ENCODE data around the gene RASSF5.

The RASSF5 gene

DNA sequence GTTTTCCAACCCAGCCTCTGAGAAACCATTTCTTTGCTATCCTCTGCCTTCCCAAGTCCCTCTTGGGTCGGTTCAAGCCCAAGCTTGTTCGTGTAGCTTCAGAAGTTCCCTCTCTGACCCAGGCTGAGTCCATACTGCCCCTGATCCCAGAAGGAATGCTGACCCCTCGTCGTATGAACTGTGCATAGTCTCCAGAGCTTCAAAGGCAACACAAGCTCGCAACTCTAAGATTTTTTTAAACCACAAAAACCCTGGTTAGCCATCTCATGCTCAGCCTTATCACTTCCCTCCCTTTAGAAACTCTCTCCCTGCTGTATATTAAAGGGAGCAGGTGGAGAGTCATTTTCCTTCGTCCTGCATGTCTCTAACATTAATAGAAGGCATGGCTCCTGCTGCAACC lies 81.2 kb downstream of the RASSF5 start:
- in situ Hi-C loops (cut with HindIII; ENCODE audit: low pct_unique_long_range_greater_than_20kb, low sequenced_read_pairs): no loop called here
- DNase-seq (ENCODE audit: low read depth in 1 of 2, low spot score in 1 of 2): no peak
- no peak for TF ChIP-seq JUND (IDR thresholded peaks at IDR 0.05; ENCODE audit: low read depth)

DNA sequence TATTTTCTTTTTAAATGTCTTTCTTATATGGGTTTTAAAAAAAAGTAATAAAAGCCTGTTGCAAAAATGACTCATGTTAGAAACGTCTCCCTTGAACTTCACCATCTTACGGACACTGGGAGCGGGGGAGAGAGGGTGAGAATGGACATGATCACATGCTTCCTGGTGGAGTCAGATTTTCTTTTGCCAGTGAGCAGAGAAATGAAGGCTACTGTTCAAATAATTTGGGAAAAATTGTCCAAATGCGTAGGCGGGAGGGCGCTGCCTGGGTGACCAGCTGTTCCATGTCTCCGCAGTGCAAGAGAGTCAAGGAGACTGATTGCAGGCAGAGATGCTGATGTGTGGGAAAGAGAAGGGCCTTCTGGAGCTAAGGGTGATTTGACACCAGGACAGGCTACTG lies 81.9 kb downstream of the RASSF5 start:
- TF ChIP-seq JUND (IDR thresholded peaks at IDR 0.05; ENCODE audit: low read depth): no peak
- DNase-seq (ENCODE audit: low read depth in 1 of 2, low spot score in 1 of 2): no peak
- in situ Hi-C loops (cut with HindIII; ENCODE audit: low pct_unique_long_range_greater_than_20kb, low sequenced_read_pairs): no loop called here

DNA sequence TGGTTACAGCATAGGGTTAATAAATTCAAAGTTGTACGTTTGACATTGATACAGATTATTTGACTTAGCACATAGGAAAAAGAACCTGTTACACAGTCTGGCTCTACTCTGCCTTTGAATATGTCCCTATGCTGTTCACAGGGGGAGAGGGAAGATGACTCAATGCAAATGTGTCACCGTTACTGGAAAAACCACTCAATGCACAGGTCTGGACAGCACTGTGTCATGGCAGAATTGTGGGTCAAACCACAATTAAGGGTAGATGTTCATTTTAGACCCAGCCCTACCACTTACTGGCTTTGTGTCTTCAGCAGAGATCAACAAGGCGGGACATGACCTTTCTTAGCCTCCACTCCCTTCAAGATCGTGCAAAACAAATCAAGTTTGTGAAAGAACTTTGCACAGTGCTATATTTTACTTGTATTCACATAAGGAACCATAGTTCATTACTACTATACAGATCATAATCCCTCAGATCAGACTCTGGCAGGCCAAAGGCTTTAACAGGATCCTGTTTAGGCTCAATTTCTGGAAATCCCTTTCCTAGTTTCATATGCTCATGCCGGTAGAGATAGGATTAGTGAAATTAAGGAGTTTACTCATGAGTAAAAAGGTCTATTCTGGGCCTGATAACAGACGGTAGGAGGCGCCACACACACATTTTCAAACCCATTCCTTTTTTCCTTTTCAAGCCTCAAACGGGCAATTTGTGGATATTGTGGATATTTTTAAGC lies 82.9 kb downstream of the RASSF5 start:
- in situ Hi-C loops (cut with HindIII; ENCODE audit: low pct_unique_long_range_greater_than_20kb, low sequenced_read_pairs): no loop called here
- DNase-seq (ENCODE audit: low read depth in 1 of 2, low spot score in 1 of 2): no peak
- no peak for TF ChIP-seq JUND (IDR thresholded peaks at IDR 0.05; ENCODE audit: low read depth)

DNA sequence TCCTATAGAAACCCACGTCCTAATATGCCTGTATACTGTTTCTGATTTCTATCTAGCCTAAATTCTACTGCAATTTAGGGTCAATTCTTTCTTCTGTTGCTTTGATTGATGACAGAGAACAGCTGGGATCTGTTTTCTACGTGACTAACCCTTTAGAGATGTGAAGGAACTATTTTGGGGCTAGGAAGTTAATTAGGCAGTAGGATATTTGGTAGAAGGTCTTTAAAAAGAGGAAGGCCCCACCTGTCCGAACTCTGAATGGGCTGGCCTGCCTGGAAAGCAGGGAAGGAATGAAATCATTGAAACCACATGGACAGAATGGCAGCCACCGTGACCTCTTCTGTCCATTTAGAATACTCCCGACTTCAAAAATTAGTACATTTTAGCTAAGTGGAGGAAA lies 83.9 kb downstream of the RASSF5 start:
- in situ Hi-C loops (cut with HindIII; ENCODE audit: low pct_unique_long_range_greater_than_20kb, low sequenced_read_pairs): no loop called here
- no peak for DNase-seq (ENCODE audit: low read depth in 1 of 2, low spot score in 1 of 2)
- no peak for TF ChIP-seq JUND (IDR thresholded peaks at IDR 0.05; ENCODE audit: low read depth)

DNA sequence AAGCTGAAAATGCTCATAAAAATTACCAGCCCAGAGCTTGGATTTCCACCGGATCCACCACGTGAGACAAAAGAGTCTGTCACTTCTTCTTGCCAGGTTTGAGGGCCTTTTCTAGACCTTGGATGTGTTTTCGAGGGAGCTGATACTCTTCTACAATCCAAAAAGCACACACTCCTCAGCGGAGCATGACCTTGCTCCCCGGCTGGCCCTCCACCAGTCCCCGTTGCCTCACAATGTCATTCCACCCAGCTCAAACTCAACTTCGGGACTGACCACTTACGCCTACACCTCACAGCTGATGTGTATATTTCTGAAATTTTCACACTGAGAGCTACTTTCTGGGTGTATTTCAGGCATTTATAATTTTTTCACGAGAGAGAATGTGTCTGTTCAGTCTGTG lies 84.4 kb downstream of the RASSF5 start:
- in situ Hi-C loops (cut with HindIII; ENCODE audit: low pct_unique_long_range_greater_than_20kb, low sequenced_read_pairs): no loop called here
- DNase-seq (ENCODE audit: low read depth in 1 of 2, low spot score in 1 of 2): no peak
- TF ChIP-seq JUND (IDR thresholded peaks at IDR 0.05; ENCODE audit: low read depth): no peak

DNA sequence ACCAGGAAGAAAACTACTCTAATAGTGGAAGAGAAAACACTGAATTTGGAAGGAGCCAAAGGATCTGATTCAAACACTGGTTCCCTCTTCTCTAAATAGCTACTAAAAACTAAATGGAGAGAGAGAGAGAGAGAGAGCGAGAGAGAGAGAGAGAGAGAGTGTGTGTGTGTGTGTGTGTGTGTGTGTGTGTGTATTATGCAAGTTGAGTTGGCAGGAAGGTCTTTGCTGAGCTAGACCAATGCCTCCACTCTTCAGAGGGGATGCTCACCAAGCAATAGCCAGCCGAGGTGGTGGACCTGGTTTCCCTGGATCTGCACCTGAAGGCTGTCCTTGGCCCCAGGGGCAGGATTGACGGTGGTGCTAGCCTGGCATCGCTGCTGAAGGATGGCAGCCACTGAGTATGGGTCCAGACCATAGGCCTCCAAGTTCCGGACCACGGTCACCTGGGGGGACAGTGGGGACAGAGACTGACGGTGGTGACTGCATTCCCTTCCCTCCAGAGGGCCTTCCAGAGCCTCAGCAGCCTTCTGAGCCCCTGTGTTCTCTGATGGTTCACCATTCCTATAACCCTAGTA lies 86.1 kb downstream of the RASSF5 start:
- TF ChIP-seq JUND (IDR thresholded peaks at IDR 0.05; ENCODE audit: low read depth): no peak
- in situ Hi-C loops (cut with HindIII; ENCODE audit: low pct_unique_long_range_greater_than_20kb, low sequenced_read_pairs): no loop called here
- DNase-seq (ENCODE audit: low read depth in 1 of 2, low spot score in 1 of 2): no peak

DNA sequence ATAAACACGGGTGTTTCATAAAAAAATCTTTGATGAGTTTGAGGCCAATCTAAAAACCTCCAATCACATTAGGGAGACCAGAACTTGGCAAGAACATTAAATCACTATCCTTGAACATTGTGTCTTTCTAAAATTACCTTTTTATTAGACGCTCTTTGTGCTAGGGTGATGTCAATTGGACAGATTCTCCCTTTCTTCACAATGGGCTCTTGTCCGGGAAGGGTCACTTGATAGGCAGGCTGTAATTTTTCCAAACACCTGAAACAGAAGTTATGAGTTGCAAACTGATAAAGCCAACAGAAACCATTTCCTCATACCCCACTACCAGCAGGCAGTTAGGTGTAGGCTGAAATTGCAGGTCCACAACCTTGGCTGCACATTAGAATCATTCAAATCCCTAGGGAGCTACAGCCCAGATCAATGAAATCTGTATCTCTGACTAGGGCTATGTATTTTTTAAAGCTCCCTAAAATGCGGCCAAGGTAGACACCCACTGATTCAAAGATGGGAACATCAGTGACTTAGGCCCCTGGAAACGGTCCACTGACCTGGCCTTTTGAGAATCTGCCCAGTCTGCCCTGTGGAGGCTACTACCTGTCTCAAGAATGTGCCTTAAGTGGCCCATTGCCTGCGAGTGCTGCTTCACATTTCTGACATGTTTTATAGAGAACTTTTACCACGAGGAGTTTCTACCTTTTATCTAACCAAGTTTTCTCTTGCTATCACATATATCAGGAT lies 88.4 kb downstream of the RASSF5 start:
- in situ Hi-C loops (cut with HindIII; ENCODE audit: low pct_unique_long_range_greater_than_20kb, low sequenced_read_pairs): no loop called here
- TF ChIP-seq JUND (IDR thresholded peaks at IDR 0.05; ENCODE audit: low read depth): no peak
- DNase-seq (ENCODE audit: low read depth in 1 of 2, low spot score in 1 of 2): no peak

DNA sequence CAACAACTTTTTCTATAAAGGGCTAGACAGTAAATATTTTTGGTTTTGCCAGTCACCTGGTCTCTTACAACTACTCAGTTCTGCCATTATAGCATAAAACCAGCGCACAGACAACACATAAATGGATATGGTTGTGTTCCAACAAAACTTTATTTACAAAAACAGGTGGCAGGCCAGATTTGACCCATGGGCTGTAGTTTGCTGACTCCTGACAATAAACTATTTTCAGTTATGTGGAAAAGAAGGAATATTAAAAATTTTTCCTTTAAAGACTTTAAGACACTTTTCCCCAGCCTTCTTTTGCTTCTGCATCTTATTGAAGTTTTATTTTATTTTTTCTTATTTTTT lies 89.0 kb downstream of the RASSF5 start:
- no peak for DNase-seq (ENCODE audit: low read depth in 1 of 2, low spot score in 1 of 2)
- TF ChIP-seq JUND (IDR thresholded peaks at IDR 0.05; ENCODE audit: low read depth): no peak
- in situ Hi-C loops (cut with HindIII; ENCODE audit: low pct_unique_long_range_greater_than_20kb, low sequenced_read_pairs): no loop called here

DNA sequence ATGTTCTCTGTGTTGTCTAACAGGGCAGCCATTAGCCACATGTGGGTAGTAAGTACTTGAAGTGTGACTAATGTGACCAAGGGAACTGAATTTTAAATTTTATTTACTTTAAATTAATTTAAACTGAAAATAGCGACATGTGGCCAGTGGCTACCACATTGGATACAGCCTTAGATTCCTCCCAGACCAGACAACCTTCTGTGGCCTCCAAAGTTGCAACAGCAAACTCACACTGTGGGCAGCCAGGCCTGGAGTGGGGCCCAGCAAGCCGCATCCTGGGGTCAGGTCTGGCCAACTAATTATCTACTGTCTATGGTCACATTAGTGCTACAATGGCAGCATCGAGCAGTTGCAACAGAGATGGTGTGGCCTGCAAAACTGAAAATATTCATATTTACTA lies 93.2 kb downstream of the RASSF5 start:
- in situ Hi-C loops (cut with HindIII; ENCODE audit: low pct_unique_long_range_greater_than_20kb, low sequenced_read_pairs): no loop called here
- no peak for TF ChIP-seq JUND (IDR thresholded peaks at IDR 0.05; ENCODE audit: low read depth)
- no peak for DNase-seq (ENCODE audit: low read depth in 1 of 2, low spot score in 1 of 2)

DNA sequence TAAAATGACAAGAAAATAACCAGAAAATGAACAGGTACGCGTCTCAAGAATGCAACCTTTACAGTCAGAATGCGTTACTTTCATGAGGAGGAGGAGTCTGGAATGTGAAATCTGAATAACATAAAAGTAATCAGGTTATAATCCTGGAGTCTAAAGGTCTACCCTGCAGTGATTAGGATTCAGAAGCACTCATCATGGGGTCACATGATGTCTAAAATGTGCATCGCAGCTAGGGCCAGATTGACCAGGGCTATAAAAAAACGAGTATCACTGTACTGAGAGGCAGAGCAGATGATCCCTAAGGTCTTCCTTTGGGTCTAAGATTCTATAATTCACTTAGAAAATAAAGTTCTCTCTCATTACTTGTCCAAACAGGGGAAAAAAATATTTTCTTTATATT lies 97.5 kb downstream of the RASSF5 start:
- no peak for TF ChIP-seq JUND (IDR thresholded peaks at IDR 0.05; ENCODE audit: low read depth)
- in situ Hi-C loops (cut with HindIII; ENCODE audit: low pct_unique_long_range_greater_than_20kb, low sequenced_read_pairs): no loop called here

DNA sequence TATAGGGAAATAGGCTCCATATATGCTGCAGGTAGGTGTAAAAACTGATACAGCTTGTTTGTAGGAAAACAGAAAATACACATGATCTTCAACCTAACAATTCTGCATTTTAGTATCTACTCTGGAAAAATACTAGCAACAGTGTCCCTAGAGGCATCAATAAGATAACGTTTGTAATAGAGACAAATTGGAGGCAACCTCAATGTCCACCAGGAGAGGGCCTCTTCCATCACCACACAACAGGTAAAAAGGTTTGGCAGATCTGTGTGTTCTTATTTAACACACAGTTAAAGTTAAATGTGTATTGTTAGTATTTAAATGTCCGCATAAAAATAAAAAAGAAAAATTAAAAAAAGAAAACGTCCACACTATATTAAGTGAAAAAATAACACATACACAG lies 99.5 kb downstream of the RASSF5 start:
- in situ Hi-C loops (cut with HindIII; ENCODE audit: low pct_unique_long_range_greater_than_20kb, low sequenced_read_pairs): no loop called here
- DNase-seq (ENCODE audit: low read depth in 1 of 2, low spot score in 1 of 2): peak; percentile 44 to 69
- TF ChIP-seq JUND (IDR thresholded peaks at IDR 0.05; ENCODE audit: low read depth): no peak

More for the DNA sequence above, 97.5 kb downstream of the RASSF5 start:
- no peak for DNase-seq (ENCODE audit: low read depth in 1 of 2, low spot score in 1 of 2)

DNA sequence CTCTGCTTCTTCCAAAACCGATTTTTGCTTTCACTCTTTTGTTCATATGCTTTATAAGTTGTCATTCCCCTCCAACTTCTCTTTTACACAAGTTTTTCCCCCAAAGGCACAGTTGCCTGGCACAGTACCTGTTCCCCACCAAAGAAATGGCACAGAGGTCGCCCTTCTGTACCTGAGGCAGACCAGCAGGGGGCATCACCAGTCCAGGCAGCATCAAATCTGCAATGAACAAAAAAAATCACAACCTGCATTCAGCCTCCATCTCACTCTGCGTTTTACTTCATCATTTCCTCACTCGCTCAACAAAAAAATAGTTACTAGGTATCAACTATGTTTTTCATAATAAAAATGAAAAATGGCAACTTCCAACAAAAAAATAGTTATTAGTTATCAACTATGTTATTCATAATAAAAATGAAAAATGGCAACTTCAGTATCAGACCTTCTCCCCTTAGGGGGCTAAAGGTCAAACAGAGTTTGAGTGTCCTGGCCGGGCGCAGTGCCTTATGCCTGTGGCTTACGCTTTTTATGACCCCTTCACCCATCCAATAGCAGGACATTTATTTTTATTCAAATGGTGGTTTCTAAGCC lies 100.9 kb downstream of the RASSF5 start:
- in situ Hi-C loops (cut with HindIII; ENCODE audit: low pct_unique_long_range_greater_than_20kb, low sequenced_read_pairs): no loop called here
- TF ChIP-seq JUND (IDR thresholded peaks at IDR 0.05; ENCODE audit: low read depth): no peak
- peak; percentile 27 to 43 for DNase-seq (ENCODE audit: low read depth in 1 of 2, low spot score in 1 of 2)

Data from T47D (cell line).